Large intestine (tissue), 3 donors: ENCODE results near the gene DCAF6. TPM values are rescaled to one million over a fixed set of nuclear protein-coding genes. Genes with fewer than 3 reads are reported as not detected.

Experiments
- DNase-seq, 2 donors: peaks; one replicate each; pipeline versions ENCODE4 v3.0.0 to v3.0.0-alpha.2; 2013
- H3K27ac ChIP-seq: one replicate; pipeline ENCODE4 v1.5.1; 2013; ENCODE audit warnings: low read length
- H3K27me3 ChIP-seq: 2 replicates; pipeline ENCODE4 v1.6.1; 2013; ENCODE audit warnings: low read length; ENCODE audit not compliant: control insufficient read depth, insufficient read depth
- H3K36me3 ChIP-seq: 2 replicates; pipeline ENCODE4 v1.6.1; 2013; ENCODE audit warnings: low read length; ENCODE audit not compliant: control insufficient read depth, insufficient read depth
- H3K4me1 ChIP-seq: one replicate; pipeline ENCODE4 v1.6.1; 2013; ENCODE audit warnings: low read length; ENCODE audit not compliant: control insufficient read depth, insufficient read depth
- H3K4me3 ChIP-seq: one replicate; pipeline ENCODE4 v1.5.1; 2013; ENCODE audit warnings: low read length
- H3K9me3 ChIP-seq: one replicate; pipeline ENCODE4 v1.6.1; 2013; ENCODE audit warnings: mild to moderate bottlenecking, low read depth, low read length, moderate library complexity; ENCODE audit not compliant: control insufficient read depth
- WGBS: methylation state at CpG from one replicate; pipeline ENCODE4 v1.1.5; 2013; ENCODE audit warnings: low lambda C conversion rate; ENCODE audit not compliant: insufficient coverage; 5-methylcytosine and 5-hydroxymethylcytosine counted together
- polyA plus RNA-seq: library from polyadenylated mRNA; unstranded; fragments of 120-200 nt; gene quantifications from one replicate; pipeline ENCODE4 v1.2.1, GENCODE V29; 2013

DCAF6 gene
- polyA plus RNA-seq, 1 donor, result 54.7 TPM

DNA sequence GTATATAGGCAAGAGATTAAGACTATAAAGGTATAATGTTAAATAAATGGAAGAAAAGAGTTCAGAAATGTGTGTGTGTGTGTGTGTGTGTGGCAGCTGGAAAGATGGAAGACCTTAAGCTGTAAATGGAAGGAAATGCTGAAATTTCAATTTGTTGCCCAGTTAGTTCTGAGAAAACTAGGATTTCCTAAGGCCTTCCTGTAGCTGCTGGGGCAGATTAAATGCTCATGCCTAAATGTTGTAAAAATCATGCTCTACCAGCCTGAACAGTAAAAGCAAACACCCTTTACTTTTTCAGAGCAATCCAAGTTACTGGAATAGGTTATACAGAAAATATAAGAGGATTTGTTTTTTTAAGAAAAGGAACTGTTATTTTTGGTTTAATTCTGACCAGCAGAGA, 30.8 kb upstream of the DCAF6 start:
- Histone ChIP-seq H3K9me3 (no peaks in the 10 kb centered on the region), H3K4me3 (no peak overlapping the region), H3K27me3 (no peaks in the 10 kb centered on the region), H3K27ac (no peak overlapping the region), H3K4me1 (no peaks in the 10 kb centered on the region), H3K36me3 (no peaks in the 10 kb centered on the region)
- DNase-seq, result no peak

DNA sequence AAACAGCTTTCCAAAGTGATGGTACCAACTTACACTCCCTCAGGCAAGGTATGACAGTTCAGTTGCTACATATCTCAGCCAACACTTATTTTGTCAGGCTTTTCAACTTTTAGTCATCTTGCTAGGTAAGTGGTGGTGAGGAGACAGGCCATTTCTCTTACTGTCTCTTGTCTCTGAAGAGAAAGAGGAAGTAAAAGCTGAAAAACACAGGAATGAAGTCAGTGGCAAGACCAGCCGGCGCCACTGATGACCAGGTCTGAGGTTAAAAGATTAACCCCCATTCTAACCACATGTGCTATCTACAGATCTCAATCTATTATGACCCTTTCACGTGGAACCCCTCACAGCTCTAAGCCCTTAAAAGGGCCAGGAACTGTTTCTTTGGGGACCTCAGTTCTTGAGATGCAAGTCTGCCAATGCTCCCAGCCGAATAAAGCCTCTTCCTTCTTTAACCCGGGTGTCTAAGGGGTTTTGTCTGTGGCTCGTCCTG, 26.7 kb upstream of the DCAF6 start:
- Histone ChIP-seq H3K9me3 (no peaks in the 10 kb centered on the region), H3K36me3 (peaks cover 4% of the 10 kb centered on the region), H3K27ac (no peak overlapping the region), H3K4me3 (no peak overlapping the region), H3K27me3 (no peaks in the 10 kb centered on the region), H3K4me1 (no peaks in the 10 kb centered on the region)
- no CpG with 5 or more reads among the region's 6 CpGs for WGBS
- DNase-seq, result no peak

- no peak overlapping the region for H3K4me3 ChIP-seq
- WGBS, result no CpG with 5 or more reads among the region's 2 CpGs
- H3K27me3 ChIP-seq, result no peaks in the 10 kb centered on the region
- H3K27ac ChIP-seq, result no peak overlapping the region
- peak in 1 of 2 donors; percentile 19 for DNase-seq
- peaks cover 4% of the 10 kb centered on the region for H3K36me3 ChIP-seq
- no peaks in the 10 kb centered on the region for H3K9me3 ChIP-seq
- H3K4me1 ChIP-seq, result peaks cover 3% of the 10 kb centered on the region
These were observed 26.0 kb upstream of the DCAF6 start for GRCh38 chr1:167910530-167910929.

- 90% methylated on average over 2 of the region's 8 CpGs for WGBS
- peaks cover 11% of the 10 kb centered on the region for H3K4me1 ChIP-seq
- H3K27me3 ChIP-seq, result no peaks in the 10 kb centered on the region
- peaks cover 4% of the 10 kb centered on the region for H3K36me3 ChIP-seq
- no peak for DNase-seq
- H3K27ac ChIP-seq, result no peak overlapping the region
- no peaks in the 10 kb centered on the region for H3K9me3 ChIP-seq
- no peak overlapping the region for H3K4me3 ChIP-seq
These were observed 25.1 kb upstream of the DCAF6 start for GRCh38 chr1:167911413-167911812.

- Histone ChIP-seq H3K9me3 (no peaks in the 10 kb centered on the region), H3K4me1 (peaks cover 15% of the 10 kb centered on the region), H3K36me3 (peaks cover 4% of the 10 kb centered on the region), H3K27me3 (no peaks in the 10 kb centered on the region), H3K4me3 (no peak overlapping the region), H3K27ac (no peak overlapping the region)
- 76% methylated on average over 2 of the region's 7 CpGs for WGBS
- no peak for DNase-seq
These were observed 24.2 kb upstream of the DCAF6 start for GRCh38 chr1:167912294-167912693.

GRCh38 chr1:167913895-167914496, 22.5 kb upstream of the DCAF6 start, which contains the start of gene ADCY10:
TSS of gene ADCY10 (minus strand) at chr1:167914134. CDS start at chr1:167905140, 8,994 bp downstream.
- peak; percentile 19 for DNase-seq
- Histone ChIP-seq H3K4me1 (peaks cover 19% of the 10 kb centered on the region), H3K36me3 (peaks cover 4% of the 10 kb centered on the region), H3K27ac (no peak within 1 kb of the TSS), H3K9me3 (no peaks in the 10 kb centered on the region), H3K4me3 (no peak within 1 kb of the TSS), H3K27me3 (no peaks in the 10 kb centered on the region)
- WGBS, result no CpG with 5 or more reads among the region's 9 CpGs

DNA sequence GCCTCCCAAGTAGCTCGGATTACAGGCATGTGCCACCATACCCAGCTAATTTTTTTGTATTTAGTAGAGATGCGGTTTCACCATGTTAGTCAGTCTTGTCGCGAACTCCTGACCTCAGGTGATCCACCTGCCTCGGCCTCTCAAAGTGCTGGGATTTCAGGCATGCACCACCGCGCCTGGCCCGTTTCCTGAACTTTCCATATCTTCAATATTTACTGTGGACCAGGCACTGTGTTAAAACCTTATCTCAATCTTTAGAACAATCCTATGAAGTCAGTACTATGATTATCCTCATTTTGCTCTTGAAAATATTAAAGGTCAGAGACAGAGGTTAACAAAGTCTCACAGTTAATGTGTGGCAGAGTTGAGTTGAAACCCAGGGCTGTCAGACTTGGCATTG, 20.9 kb upstream of the DCAF6 start:
- Histone ChIP-seq H3K4me3 (no peak overlapping the region), H3K4me1 (peaks cover 19% of the 10 kb centered on the region), H3K27ac (peak overlapping the region; percentile 52), H3K9me3 (no peaks in the 10 kb centered on the region), H3K36me3 (peaks cover 10% of the 10 kb centered on the region), H3K27me3 (no peaks in the 10 kb centered on the region)
- WGBS, result no CpG with 5 or more reads among the region's 8 CpGs
- DNase-seq, result peak; percentile 25 to 57

GRCh38 chr1:167916766-167917511, 19.5 kb upstream of the DCAF6 start:
- Histone ChIP-seq H3K36me3 (peaks cover 10% of the 10 kb centered on the region), H3K27me3 (no peaks in the 10 kb centered on the region), H3K9me3 (no peaks in the 10 kb centered on the region), H3K4me3 (no peak overlapping the region), H3K27ac (peak overlapping the region; percentile 63), H3K4me1 (peaks cover 19% of the 10 kb centered on the region)
- peak; percentile 70 to 89 for DNase-seq
- no CpG with 5 or more reads among the region's 6 CpGs for WGBS

- H3K27me3 ChIP-seq, result no peaks in the 10 kb centered on the region
- no peak overlapping the region for H3K4me3 ChIP-seq
- no peaks in the 10 kb centered on the region for H3K9me3 ChIP-seq
- DNase-seq, result peak in 1 of 2 donors; percentile 49
- H3K4me1 ChIP-seq, result peaks cover 14% of the 10 kb centered on the region
- H3K27ac ChIP-seq, result peak overlapping the region; percentile 75
- H3K36me3 ChIP-seq, result peaks cover 7% of the 10 kb centered on the region
These were observed 14.5 kb upstream of the DCAF6 start for GRCh38 chr1:167922023-167922422.

- H3K9me3 ChIP-seq, result no peaks in the 10 kb centered on the region
- H3K27ac ChIP-seq, result peak overlapping the region; percentile 75
- DNase-seq, result no peak
- peaks cover 7% of the 10 kb centered on the region for H3K36me3 ChIP-seq
- H3K27me3 ChIP-seq, result no peaks in the 10 kb centered on the region
- 33% methylated on average over 1 of the region's 1 CpG for WGBS
- H3K4me3 ChIP-seq, result no peak overlapping the region
- H3K4me1 ChIP-seq, result peaks cover 15% of the 10 kb centered on the region
These were observed 13.8 kb upstream of the DCAF6 start for GRCh38 chr1:167922611-167923074.
